Body of pancreas (tissue), 4 donors: ENCODE results near the gene FOS.

Experiments used
- CTCF ChIP-seq, 7 experiments: fragments of 450-650 bp in 4 of 7; fragments of 200-600 bp in 3 of 7; sonication (generic) in 3 of 7; IDR thresholded peaks; one replicate each; pipeline ENCODE4 v1.5.1; 2016 to 2019; ENCODE audit warnings: antibody characterized with exemption in 7 of 7
- POLR2A ChIP-seq, 3 donors: fragments of 450-650 bp; IDR thresholded peaks; one replicate each; pipeline ENCODE4 v1.6.1; 2016; ENCODE audit warnings: antibody characterized with exemption in 3 of 3, mild to moderate bottlenecking in 2 of 3

DNA sequence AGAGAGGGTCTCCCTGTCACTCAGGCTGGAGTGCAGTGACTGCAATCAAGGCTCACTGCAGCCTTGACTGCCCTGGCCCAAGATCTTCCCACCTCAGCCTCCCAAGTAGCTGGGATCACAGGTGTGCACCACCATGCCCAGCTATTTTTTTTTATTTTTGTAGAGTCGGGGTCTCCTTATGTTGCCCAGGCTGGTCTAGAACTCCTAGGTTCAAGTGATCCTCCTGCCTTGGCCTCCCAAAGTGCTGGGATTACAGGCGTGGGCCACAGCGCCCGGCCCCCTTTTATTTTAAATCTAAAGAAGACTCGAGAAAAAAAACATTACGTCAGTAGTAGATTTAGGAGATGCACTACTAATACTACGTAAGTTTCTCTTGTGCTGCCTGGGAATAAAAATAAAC is 14.3 kb downstream of the FOS start:
- TF ChIP-seq CTCF (IDR thresholded peaks at IDR 0.05) (no peak), POLR2A (IDR thresholded peaks at IDR 0.05) (no peak)
